Natural killer cell (primary cell): ENCODE results near the gene C19orf85. TPM values are rescaled to one million over a fixed set of nuclear protein-coding genes. Genes with fewer than 3 reads are reported as not detected.

ENCODE experiments used
- ATAC-seq, 3 donors: fragments of 150-1000 bp in 2 of 3; fragments of 200-7000 bp in 1 of 3; cut with Tn5 transposase; 1 replicate in 1 of 3; 2 replicates in 2 of 3; pipeline ENCODE4 v1.10.0; 2021; ENCODE audit warnings: mild to moderate bottlenecking in 2 of 3, moderate library complexity in 2 of 3
- DNase-seq, 2 donors: peaks; one replicate each; pipeline versions ENCODE4 v3.0.0 to v3.0.0-alpha.2; 2013 to 2021; ENCODE audit warnings: mixed read lengths in 1 of 2
- H3K27ac ChIP-seq: one replicate; pipeline ENCODE4 v1.5.1; 2013; ENCODE audit warnings: mild to moderate bottlenecking, low read length
- H3K27me3 ChIP-seq: one replicate; pipeline ENCODE4 v1.6.1; 2013; ENCODE audit warnings: low read length; ENCODE audit not compliant: control insufficient read depth, insufficient read depth
- H3K36me3 ChIP-seq: one replicate; pipeline ENCODE4 v1.6.1; 2013; ENCODE audit warnings: low read length; ENCODE audit not compliant: control insufficient read depth, insufficient read depth
- H3K4me1 ChIP-seq: one replicate; pipeline ENCODE4 v1.6.1; 2013; ENCODE audit warnings: low read length; ENCODE audit not compliant: control insufficient read depth, insufficient read depth
- H3K4me3 ChIP-seq: one replicate; pipeline ENCODE4 v1.5.1; 2013; ENCODE audit warnings: low read length
- H3K9me3 ChIP-seq: one replicate; pipeline ENCODE4 v1.6.1; 2013; ENCODE audit warnings: low read length; ENCODE audit not compliant: control insufficient read depth, insufficient read depth
- H3K27ac Mint-ChIP-seq, 2 donors: one replicate each; pipeline ENCODE4 v1.8.0; 2022; ENCODE audit warnings: mild to moderate bottlenecking in 2 of 2, mixed read lengths in 2 of 2, moderate library complexity in 1 of 2
- H3K27me3 Mint-ChIP-seq, 2 donors: one replicate each; pipeline ENCODE4 v1.8.0; 2022; ENCODE audit warnings: low read depth in 2 of 2, mixed read lengths in 2 of 2
- H3K36me3 Mint-ChIP-seq: one replicate; pipeline ENCODE4 v1.8.0; 2022; ENCODE audit warnings: mixed read lengths
- H3K4me1 Mint-ChIP-seq, 2 donors: one replicate each; pipeline ENCODE4 v1.8.0; 2022; ENCODE audit warnings: mixed read lengths in 2 of 2
- H3K4me3 Mint-ChIP-seq: one replicate; pipeline ENCODE4 v1.8.0; 2022; ENCODE audit warnings: mild to moderate bottlenecking, moderate library complexity, mixed read lengths
- H3K9me3 Mint-ChIP-seq, 2 donors: one replicate each; pipeline ENCODE4 v1.8.0; 2022; ENCODE audit warnings: mixed read lengths in 2 of 2
- CTCF ChIP-seq: fragments of 200-600 bp; IDR thresholded peaks from one replicate; pipeline ENCODE4 v1.8.0; 2022; ENCODE audit warnings: antibody characterized with exemption
- WGBS: methylation state at CpG from one replicate; pipeline ENCODE4 v1.1.7; 2013; ENCODE audit warnings: missing lambda C conversion rate; ENCODE audit not compliant: insufficient coverage; 5-methylcytosine and 5-hydroxymethylcytosine counted together
- intact Hi-C: fragments of 100-400 bp; cut with micrococcal nuclease; formaldehyde crosslinking; loops from one replicate; pipeline ENCODE4 v1.14.2; 2022
- total RNA-seq, 4 donors: library from RNA; stranded (reverse); fragments of 120-200 nt in 1 of 4; gene quantifications; one replicate each; pipeline versions ENCODE4 v1.2.3 to v1.2.4, GENCODE V29; 2013 to 2022

The C19orf85 gene
- total RNA-seq, 3 donors from 2014 or later (not counting 1 experiment from before 2014, with no cell fraction given), result not detected

GRCh38 chr19:55442372-55442961 is 22.1 kb downstream of the C19orf85 start:
- peaks cover 52 to 53% of the 10 kb centered on the region in 2 donors for H3K27me3 Mint-ChIP-seq
- H3K4me3 ChIP-seq, result no peak overlapping the region
- peaks cover 22% of the 10 kb centered on the region for H3K4me1 ChIP-seq
- H3K4me1 Mint-ChIP-seq, result peaks cover 11 to 25% of the 10 kb centered on the region in 2 donors
- peaks cover 44% of the 10 kb centered on the region for H3K27me3 ChIP-seq
- 2% methylated on average over 70 of the region's 72 CpGs for WGBS
- H3K36me3 Mint-ChIP-seq, result peaks cover 8% of the 10 kb centered on the region
- H3K4me3 Mint-ChIP-seq, result no peak overlapping the region
- no peaks in the 10 kb centered on the region for H3K36me3 ChIP-seq
- intact Hi-C loops, result no loop called here
- no peak overlapping the region for H3K27ac Mint-ChIP-seq
- H3K9me3 ChIP-seq, result no peaks in the 10 kb centered on the region
- no peaks in the 10 kb centered on the region for H3K9me3 Mint-ChIP-seq
- ATAC-seq, result peak in 2 of 3 donors; percentile 17 to 40
- peak in 1 of 2 donors; percentile 48 for DNase-seq
- no peak for TF ChIP-seq CTCF
- H3K27ac ChIP-seq, result no peak overlapping the region

GRCh38 chr19:55441692-55442321 is 22.7 kb downstream of the C19orf85 start:
- WGBS, result 4% methylated on average over 39 of the region's 39 CpGs
- Histone ChIP-seq H3K4me3 (no peak overlapping the region), H3K9me3 (no peaks in the 10 kb centered on the region), H3K36me3 (no peaks in the 10 kb centered on the region), H3K4me1 (peaks cover 22% of the 10 kb centered on the region), H3K27me3 (peaks cover 48% of the 10 kb centered on the region), H3K27ac (no peak overlapping the region)
- ATAC-seq (no peak), DNase-seq (no peak)
- peaks cover 8% of the 10 kb centered on the region for H3K36me3 Mint-ChIP-seq
- TF ChIP-seq CTCF, result no peak
- intact Hi-C loops, result no loop called here
- H3K9me3 Mint-ChIP-seq, result no peaks in the 10 kb centered on the region
- peak overlapping the region; percentile 72 for H3K4me3 Mint-ChIP-seq
- H3K27me3 Mint-ChIP-seq, result peaks cover 59 to 60% of the 10 kb centered on the region in 2 donors
- H3K27ac Mint-ChIP-seq, result no peak overlapping the region
- peaks cover 11 to 31% of the 10 kb centered on the region in 2 donors for H3K4me1 Mint-ChIP-seq

- Histone ChIP-seq H3K4me1 (peaks cover 22% of the 10 kb centered on the region), H3K27me3 (peaks cover 48% of the 10 kb centered on the region), H3K27ac (no peak overlapping the region), H3K4me3 (no peak overlapping the region), H3K36me3 (no peaks in the 10 kb centered on the region), H3K9me3 (no peaks in the 10 kb centered on the region)
- intact Hi-C loops, result no loop called here
- Mint-ChIP-seq H3K36me3 (peaks cover 8% of the 10 kb centered on the region), H3K9me3 (no peaks in the 10 kb centered on the region), H3K4me3 (peak overlapping the region; percentile 72), H3K27ac (no peak overlapping the region), H3K27me3 (peaks cover 63 to 64% of the 10 kb centered on the region in 2 donors), H3K4me1 (peaks cover 11 to 31% of the 10 kb centered on the region in 2 donors)
- DNase-seq, result no peak
- ATAC-seq, result no peak
- TF ChIP-seq CTCF, result no peak
- 2% methylated on average over 21 of the region's 21 CpGs for WGBS
These were observed 23.2 kb downstream of the C19orf85 start for GRCh38 chr19:55441319-55441691.
